ENCODE measurements around the gene STIM2.
A peak's percentile ranks its signal among the peaks of the same experiment; 100 is the strongest.

Gene STIM2

GRCh38 chr4:26837993-26838842, 22.4 kb upstream of the STIM2 start:
- DNase-seq: no peak

GRCh38 chr4:26839016-26839415, 21.6 kb upstream of the STIM2 start:
- DNase-seq: no peak

- no peak for DNase-seq
Measured at GRCh38 chr4:26839534-26839951, 21.1 kb upstream of the STIM2 start.

GRCh38 chr4:26840786-26841185, 19.9 kb upstream of the STIM2 start:
- no peak for DNase-seq

DNA sequence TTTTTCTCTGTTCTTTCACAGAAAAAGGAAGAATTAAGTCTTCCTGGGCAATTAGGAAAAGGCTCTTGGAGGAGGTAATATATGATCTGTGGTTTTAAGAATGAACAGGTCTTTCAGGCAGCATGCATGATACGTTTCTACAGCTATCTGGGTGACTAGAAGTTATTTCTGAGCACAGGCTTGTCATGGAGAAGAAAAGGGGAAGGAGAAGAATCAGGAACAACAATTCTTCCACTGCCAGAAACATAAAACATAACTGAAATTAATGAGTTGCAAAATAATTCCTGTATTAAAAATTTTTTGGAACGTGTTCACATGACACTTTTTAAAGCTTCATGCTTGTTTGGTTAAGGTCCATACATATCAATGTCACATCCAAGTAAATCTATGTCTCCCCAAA, 17.7 kb upstream of the STIM2 start:
- DNase-seq: peak; percentile 15 to 63 (median 38)

GRCh38 chr4:26850528-26850927, 10.1 kb upstream of the STIM2 start:
- peak; percentile 17 to 43 (median 28) for DNase-seq

DNA sequence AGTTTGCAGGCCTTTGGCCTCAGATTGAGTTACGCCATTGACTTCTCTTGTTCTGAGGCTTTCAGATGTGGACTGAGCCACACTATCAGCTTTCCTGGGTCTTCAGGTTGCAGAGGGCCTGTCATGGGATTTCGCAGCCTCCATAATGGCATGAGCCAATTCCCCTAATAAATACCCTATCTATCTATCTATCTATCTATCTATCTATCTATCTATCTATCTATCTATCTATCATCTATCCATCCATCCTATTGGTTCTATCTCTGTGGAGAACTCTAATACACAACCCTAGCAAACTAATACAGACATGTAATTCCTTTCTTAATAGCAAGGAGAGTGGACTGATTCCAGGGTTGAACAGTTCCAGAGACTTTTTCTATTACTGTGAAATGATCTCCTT, 9.5 kb upstream of the STIM2 start:
- no peak for DNase-seq

DNA sequence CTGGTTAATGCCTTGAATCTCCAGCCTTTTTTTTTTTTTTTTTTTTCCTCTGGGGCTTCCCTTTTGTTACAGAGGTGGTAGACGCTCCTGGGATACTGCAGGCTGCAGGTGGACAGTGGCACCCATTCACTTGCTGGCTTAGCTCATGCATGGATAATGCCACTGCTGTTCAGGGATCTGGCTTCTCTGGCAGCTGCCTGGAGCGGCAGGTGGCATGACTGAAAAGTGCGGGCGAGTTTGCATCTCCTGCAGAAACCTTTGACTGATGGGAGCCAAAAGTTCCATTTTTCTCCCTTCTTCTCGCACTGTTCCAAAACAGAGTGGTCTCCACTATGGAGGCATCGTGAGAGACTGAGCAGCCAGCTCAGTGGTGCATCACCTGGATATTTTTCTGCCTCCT, 5.9 kb upstream of the STIM2 start:
- DNase-seq: no peak

DNA sequence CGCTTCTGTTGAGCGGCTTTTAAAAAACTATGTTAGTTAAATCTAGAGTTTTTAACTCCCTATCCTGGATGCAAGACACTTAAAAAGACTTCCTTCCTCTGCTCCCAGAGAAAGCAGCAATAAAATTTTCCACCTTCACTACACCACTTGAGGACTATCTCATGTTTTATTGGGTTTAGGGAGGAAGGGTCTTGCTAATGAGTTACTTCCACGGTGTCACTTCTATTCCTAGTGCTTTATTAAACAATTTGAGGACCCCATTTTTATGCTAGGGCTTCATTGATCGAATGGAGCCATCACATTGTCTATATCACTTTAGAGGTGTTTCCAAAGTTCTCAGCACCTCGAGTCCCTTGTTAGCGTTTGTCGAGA, 3.7 kb upstream of the STIM2 start:
- DNase-seq: no peak

GRCh38 chr4:26857278-26858034, 3.2 kb upstream of the STIM2 start:
- peak; percentile 89 to 98 (median 94) for DNase-seq

GRCh38 chr4:26858035-26858918, 2.4 kb upstream of the STIM2 start:
- DNase-seq: peak in 1 of 4 experiments; percentile 13

- DNase-seq: peak in 2 of 4 experiments; percentile 20 to 34
Measured at GRCh38 chr4:26858947-26859401, 1.7 kb upstream of the STIM2 start.

- no peak for DNase-seq
Measured at GRCh38 chr4:26859762-26860156, 882 bp upstream of the STIM2 start.

- DNase-seq: peak; percentile 50 to 78 (median 66)
Measured at GRCh38 chr4:26860922-26861433, 337 bp downstream of the STIM2 start.

DNA sequence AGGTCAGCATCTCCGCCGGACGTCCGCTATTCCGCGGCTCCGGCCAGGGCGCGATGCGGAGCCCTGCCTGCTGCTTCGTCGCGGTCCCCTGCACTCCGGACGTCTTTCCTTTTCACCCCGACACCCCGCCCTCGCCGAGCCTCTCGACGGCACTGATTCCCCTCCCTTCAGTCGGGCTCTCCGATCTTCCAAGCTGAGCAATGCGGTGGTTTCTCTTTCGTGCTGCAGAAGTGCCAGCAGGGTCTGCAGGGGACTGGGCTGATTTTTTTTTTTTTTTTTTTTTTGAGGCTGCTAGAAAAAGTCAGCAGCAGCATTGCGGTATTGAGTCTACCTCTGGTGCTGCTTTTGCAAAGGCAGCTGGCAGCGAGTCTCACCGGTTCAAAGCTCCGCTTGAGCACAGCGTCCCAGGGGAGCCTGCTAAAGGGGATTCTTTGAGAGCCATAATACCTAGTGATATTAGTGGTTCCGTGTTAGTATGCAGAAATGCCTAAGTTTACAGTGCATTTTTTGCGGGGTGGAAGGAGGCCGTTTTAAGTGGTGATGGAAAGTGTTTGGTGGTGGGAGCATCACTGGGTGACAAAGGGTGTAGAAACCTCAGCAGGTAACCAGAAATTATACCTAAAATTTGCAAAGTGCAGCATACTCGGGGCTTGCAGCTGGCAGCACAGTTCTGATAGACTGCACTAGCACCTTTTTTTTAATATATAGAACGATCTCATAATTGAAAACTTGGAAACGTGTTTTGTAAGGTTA, 969 bp downstream of the STIM2 start:
- peak; percentile 61 to 83 (median 76) for DNase-seq

- no peak for DNase-seq
Measured at GRCh38 chr4:26862381-26862915, 1.8 kb downstream of the STIM2 start.

GRCh38 chr4:26863512-26863911, 2.9 kb downstream of the STIM2 start:
- no peak for DNase-seq

DNA sequence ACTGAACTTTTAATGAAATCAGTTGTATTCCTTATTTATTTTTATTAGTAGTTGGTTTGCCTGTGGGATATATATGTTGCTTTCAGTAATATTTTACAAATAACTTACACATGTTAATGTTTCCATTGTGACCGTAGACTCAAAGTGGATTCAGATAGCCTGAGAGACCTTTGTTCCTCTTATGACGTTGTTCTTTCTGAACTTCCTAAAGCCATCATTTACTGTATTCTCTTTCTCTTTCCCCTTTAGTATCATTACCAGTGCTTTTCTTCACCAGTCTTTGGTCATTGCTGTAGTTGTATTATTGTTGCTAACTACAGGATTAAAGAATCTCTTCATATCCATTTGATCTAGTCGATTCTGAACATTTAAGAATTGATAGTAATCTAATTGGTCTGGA, 4.3 kb downstream of the STIM2 start:
- peak in 2 of 4 experiments; percentile 66 to 70 for DNase-seq

DNA sequence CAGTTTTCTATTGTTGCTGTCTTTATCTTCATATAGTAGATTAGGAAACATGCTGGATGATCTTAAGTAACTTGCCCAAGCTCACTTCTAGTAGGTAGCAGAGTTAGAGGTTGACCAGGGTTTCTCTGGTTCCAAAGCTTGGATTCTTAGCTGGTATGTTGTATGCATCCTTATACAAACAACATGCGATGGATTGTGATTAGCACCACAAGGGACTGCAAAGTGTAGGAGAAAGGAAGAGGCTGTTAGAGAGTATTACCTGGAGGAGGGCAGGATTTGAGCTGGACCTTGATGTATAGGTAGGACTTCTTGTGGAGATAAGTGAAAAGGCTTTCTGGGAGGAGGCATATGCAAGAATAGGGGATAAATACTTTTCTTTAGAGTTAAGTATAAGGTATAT, 5.6 kb downstream of the STIM2 start:
- no peak for DNase-seq

DNA sequence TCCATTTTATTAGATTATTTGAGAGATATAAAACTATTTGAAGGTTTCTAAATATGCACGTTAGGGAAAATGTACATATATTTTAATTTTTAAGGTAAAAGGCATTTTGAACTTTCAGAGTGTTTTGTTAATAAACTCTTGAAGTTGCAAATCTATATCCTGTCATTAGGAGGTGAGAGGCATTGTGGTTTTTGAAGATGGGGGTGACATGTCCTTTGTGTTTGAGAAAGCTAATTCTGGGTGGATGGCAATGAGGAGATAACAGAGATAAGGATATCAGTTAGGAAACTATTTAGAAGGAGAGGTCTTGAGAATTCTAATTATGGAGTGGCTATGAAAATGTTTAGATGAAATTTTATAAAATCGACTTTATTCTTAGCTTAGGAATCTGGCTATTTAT, 6.1 kb downstream of the STIM2 start:
- DNase-seq: no peak

GRCh38 chr4:26867914-26868684, 7.5 kb downstream of the STIM2 start:
- DNase-seq: no peak
